PC-9 (cell line): Measurements from ENCODE around the gene KIAA1328. TPM values are rescaled to one million over a fixed set of nuclear protein-coding genes. Genes with fewer than 3 reads are reported as not detected.

Experiments
- BruUV-seq: library from RNA; stranded (reverse); fragments of 400-500 nt; replicated peaks from 2 replicates; lab custom pipeline; 2021; lab: Mats Ljungman, UMichigan
- CTCF ChIA-PET: fragments of 300-600 bp; sonication (Branson Sonifier 250); formaldehyde crosslinking; loops from one replicate; lab custom pipeline; 2022; ENCODE audit warnings: antibody characterized with exemption; lab: Charles Lee
- POLR2A ChIA-PET: fragments of 300-600 bp; sonication (Branson Sonifier 250); formaldehyde crosslinking; loops from one replicate; lab custom pipeline; 2022; ENCODE audit warnings: antibody characterized with exemption; ENCODE audit not compliant: unreplicated experiment; lab: Charles Lee
- DNase-seq, 2 experiments: peaks; one replicate each; pipeline versions ENCODE4 v3.0.0 to v3.0.0-alpha.2; 2015 to 2022; ENCODE audit warnings: mixed read lengths in 1 of 2
- H2AFZ ChIP-seq: fragments of 200-600 bp; sonication (generic); 2 replicates; pipeline ENCODE4 v1.8.1; 2017; ENCODE audit warnings: antibody characterized with exemption
- H3F3A ChIP-seq: fragments of 200-600 bp; sonication (generic); 2 replicates; pipeline ENCODE4 v1.8.1; 2017; ENCODE audit warnings: antibody characterized with exemption, mild to moderate bottlenecking, low read depth; ENCODE audit not compliant: insufficient read depth
- H3K27ac ChIP-seq: fragments of 200-600 bp; sonication (generic); 2 replicates; pipeline ENCODE4 v1.6.1; 2016; ENCODE audit warnings: mixed run types
- H3K27me3 ChIP-seq: fragments of 200-600 bp; sonication (generic); 2 replicates; pipeline ENCODE4 v1.6.1; 2016; ENCODE audit warnings: low read depth, mixed run types; ENCODE audit not compliant: insufficient read depth
- H3K36me3 ChIP-seq: fragments of 200-600 bp; sonication (generic); 2 replicates; pipeline ENCODE4 v1.6.1; 2016; ENCODE audit warnings: low read depth, mixed run types
- H3K4me1 ChIP-seq: fragments of 200-600 bp; sonication (generic); replicated peaks from 2 replicates; pipeline ENCODE4 v1.6.1; 2016; ENCODE audit warnings: mixed run types; ENCODE audit not compliant: insufficient read depth
- H3K4me2 ChIP-seq: fragments of 200-600 bp; sonication (generic); 2 replicates; pipeline ENCODE4 v1.6.1; 2017; ENCODE audit warnings: mixed run types
- H3K4me3 ChIP-seq: fragments of 200-600 bp; sonication (generic); 2 replicates; pipeline ENCODE4 v1.6.1; 2016; ENCODE audit warnings: mixed run types
- H3K79me2 ChIP-seq: fragments of 200-600 bp; sonication (generic); 2 replicates; pipeline ENCODE4 v1.6.1; 2017; ENCODE audit warnings: low read depth, mixed run types
- H3K9me2 ChIP-seq: fragments of 200-600 bp; sonication (generic); 2 replicates; pipeline ENCODE4 v1.8.1; 2017; ENCODE audit warnings: mild to moderate bottlenecking; ENCODE audit not compliant: insufficient read depth
- H3K9me3 ChIP-seq: fragments of 200-600 bp; sonication (generic); 2 replicates; pipeline ENCODE4 v1.8.1; 2016; ENCODE audit warnings: low read depth; ENCODE audit not compliant: insufficient read depth
- H4K20me1 ChIP-seq: fragments of 200-600 bp; sonication (generic); 2 replicates; pipeline ENCODE4 v1.8.1; 2017; ENCODE audit not compliant: insufficient read depth
- EZH2 ChIP-seq: fragments of 200-600 bp; sonication (generic); IDR thresholded peaks from 2 replicates; pipeline ENCODE4 v1.8.0; 2017; ENCODE audit warnings: antibody characterized with exemption, low read depth
- intact Hi-C: fragments of 100-400 bp; cut with micrococcal nuclease; formaldehyde crosslinking; loops from one replicate; pipeline ENCODE4 v1.10.0; 2022; ENCODE audit not compliant: unreplicated experiment
- total RNA-seq: library from RNA; stranded (reverse); gene quantifications from 2 replicates; pipeline ENCODE4 v1.2.3, GENCODE V29; 2021
- TF ChIP-seq, protein P1 (sequence below): fragments of 200-600 bp; sonication (generic); conservative IDR thresholded peaks from 2 replicates; pipeline ENCODE4 v1.6.1; 2017; ENCODE audit warnings: mixed run types, antibody characterized with exemption, mild to moderate bottlenecking, moderate library complexity

KIAA1328 gene
- total RNA-seq, 1 experiment from 2014 or later = 6.5 TPM

DNA sequence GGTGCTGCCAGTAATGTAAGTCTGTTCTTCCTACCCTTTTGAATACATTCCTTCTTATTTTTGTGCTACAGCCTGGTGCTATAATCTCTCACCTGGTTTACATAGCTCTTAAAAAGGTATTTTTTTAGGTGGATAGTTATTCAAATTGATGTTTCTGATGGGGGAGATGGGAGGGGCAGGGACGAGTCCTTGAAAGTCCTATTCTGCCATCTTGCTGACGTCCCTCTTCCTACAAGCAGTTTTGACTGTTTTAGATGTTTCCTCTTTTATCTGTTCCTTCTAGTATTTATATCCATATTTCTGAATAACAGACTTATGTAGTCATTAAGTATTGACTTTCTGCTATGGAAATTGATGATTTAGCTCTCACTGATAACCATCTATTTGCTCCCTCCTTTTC lies 256.4 kb downstream of the KIAA1328 start:
- H2AFZ ChIP-seq = no peak overlapping the region
- ChIA-PET POLR2A (interaction anchor here (0.7 kb wide), 1 partner anchor 252 kb away, joined by 4 read pairs; no protein-coding TSS in a partner anchor), CTCF (no interaction called here)
- H3K4me3 ChIP-seq = no peak overlapping the region
- no peaks in the 10 kb centered on the region for H3K9me3 ChIP-seq
- BruUV-seq = no TSS peak
- DNase-seq = no peak
- no peaks in the 10 kb centered on the region for H3K27me3 ChIP-seq
- H3K36me3 ChIP-seq = no peaks in the 10 kb centered on the region
- H4K20me1 ChIP-seq = no peaks in the 10 kb centered on the region
- no peaks in the 10 kb centered on the region for H3K9me2 ChIP-seq
- no peaks in the 10 kb centered on the region for H3K4me1 ChIP-seq
- no peaks in the 10 kb centered on the region for H3K79me2 ChIP-seq
- no peaks in the 10 kb centered on the region for H3F3A ChIP-seq
- H3K27ac ChIP-seq = no peak overlapping the region
- no peak for TF ChIP-seq EZH2
- TF ChIP-seq, protein P1, sequence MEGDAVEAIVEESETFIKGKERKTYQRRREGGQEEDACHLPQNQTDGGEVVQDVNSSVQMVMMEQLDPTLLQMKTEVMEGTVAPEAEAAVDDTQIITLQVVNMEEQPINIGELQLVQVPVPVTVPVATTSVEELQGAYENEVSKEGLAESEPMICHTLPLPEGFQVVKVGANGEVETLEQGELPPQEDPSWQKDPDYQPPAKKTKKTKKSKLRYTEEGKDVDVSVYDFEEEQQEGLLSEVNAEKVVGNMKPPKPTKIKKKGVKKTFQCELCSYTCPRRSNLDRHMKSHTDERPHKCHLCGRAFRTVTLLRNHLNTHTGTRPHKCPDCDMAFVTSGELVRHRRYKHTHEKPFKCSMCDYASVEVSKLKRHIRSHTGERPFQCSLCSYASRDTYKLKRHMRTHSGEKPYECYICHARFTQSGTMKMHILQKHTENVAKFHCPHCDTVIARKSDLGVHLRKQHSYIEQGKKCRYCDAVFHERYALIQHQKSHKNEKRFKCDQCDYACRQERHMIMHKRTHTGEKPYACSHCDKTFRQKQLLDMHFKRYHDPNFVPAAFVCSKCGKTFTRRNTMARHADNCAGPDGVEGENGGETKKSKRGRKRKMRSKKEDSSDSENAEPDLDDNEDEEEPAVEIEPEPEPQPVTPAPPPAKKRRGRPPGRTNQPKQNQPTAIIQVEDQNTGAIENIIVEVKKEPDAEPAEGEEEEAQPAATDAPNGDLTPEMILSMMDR = no peak
- no peak overlapping the region for H3K4me2 ChIP-seq
- intact Hi-C loops = no loop called here

DNA sequence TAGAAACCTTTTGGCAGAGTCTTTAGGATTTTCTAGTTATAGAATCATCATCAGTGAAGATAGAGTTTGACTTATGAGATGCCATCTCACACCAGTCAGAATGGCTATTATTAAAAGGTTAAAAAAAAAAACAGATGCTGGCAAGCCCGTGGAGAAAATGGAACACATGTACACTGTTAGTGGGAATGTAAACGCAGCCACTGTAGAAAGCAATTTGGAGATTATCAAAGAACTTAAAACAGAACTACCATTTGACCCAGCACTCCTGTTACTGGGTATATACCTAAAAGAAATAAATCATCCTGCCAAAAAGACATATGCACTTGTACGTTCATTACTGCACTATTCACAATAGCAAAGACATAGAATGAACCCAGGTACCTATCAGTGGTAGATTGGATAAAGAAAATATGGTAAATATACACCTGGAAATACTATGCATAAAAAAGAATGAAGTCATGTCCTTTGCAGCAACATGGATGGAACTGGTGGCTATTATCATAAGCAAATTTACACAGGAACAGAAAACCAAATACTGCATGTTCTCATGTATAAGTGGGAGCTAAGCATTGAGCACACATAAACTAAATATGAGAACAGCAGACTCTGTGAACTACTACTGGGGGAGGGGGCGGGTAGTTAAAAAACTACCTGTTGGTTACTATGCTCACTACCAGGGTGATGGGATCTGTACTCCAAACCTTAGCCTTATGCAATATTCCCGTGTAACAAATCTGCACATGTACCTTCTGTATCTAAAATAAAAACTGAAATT lies 279.0 kb downstream of the KIAA1328 start:
- H4K20me1 ChIP-seq = no peaks in the 10 kb centered on the region
- H3K9me2 ChIP-seq = no peaks in the 10 kb centered on the region
- BruUV-seq = no TSS peak
- no peak overlapping the region for H3K27ac ChIP-seq
- POLR2A ChIA-PET = no interaction called here
- CTCF ChIA-PET = no interaction called here
- H3K4me3 ChIP-seq = no peak overlapping the region
- H3K79me2 ChIP-seq = no peaks in the 10 kb centered on the region
- intact Hi-C loops = no loop called here
- H3K4me2 ChIP-seq = no peak overlapping the region
- no peaks in the 10 kb centered on the region for H3K4me1 ChIP-seq
- H3F3A ChIP-seq = no peaks in the 10 kb centered on the region
- TF ChIP-seq EZH2 = no peak
- TF ChIP-seq, protein P1 = no peak
- no peaks in the 10 kb centered on the region for H3K9me3 ChIP-seq
- no peaks in the 10 kb centered on the region for H3K27me3 ChIP-seq
- H2AFZ ChIP-seq = no peak overlapping the region
- DNase-seq = no peak
- H3K36me3 ChIP-seq = no peaks in the 10 kb centered on the region

DNA sequence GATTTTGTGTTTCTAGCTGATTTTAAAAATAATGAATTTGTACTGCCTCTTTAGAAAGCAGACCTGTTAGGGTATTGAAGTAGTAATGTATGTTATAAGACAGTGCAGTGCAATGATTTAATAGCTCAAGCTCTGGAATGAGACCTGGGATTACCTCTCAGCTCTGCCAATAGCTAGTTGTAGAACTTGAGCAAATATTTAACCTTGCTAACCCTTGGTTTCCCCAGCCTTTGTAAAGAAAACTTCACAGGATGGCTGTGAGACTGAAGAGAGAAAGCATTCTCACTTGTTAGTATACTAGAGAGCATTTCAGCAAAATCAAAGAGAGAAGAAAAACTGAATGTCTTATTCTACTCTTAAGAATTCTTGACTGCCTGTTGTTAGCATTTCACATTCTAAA lies 293.9 kb downstream of the KIAA1328 start:
- no peak for DNase-seq
- no peaks in the 10 kb centered on the region for H3K9me3 ChIP-seq
- no peak for TF ChIP-seq EZH2
- TF ChIP-seq, protein P1 = no peak
- H4K20me1 ChIP-seq = no peaks in the 10 kb centered on the region
- intact Hi-C loops = no loop called here
- no peaks in the 10 kb centered on the region for H3K27me3 ChIP-seq
- H3K27ac ChIP-seq = no peak overlapping the region
- H3K9me2 ChIP-seq = no peaks in the 10 kb centered on the region
- H3K4me2 ChIP-seq = no peak overlapping the region
- no peaks in the 10 kb centered on the region for H3K36me3 ChIP-seq
- no peaks in the 10 kb centered on the region for H3K4me1 ChIP-seq
- no peak overlapping the region for H3K4me3 ChIP-seq
- CTCF ChIA-PET = no interaction called here
- no peaks in the 10 kb centered on the region for H3F3A ChIP-seq
- no peak overlapping the region for H2AFZ ChIP-seq
- BruUV-seq = no TSS peak
- no peaks in the 10 kb centered on the region for H3K79me2 ChIP-seq
- POLR2A ChIA-PET = no interaction called here
